GM18505 (cell line): ENCODE measurements around the gene RFX2.
"Not testable (repeated sequence)": the region's sequence is repeated elsewhere in the genome, so short reads cannot be mapped to it uniquely, and the experiment has no call there.

Experiments used
- ATAC-seq: cut with Tn5 transposase; IDR thresholded peaks from one replicate; pipeline ENCODE4 v1.9.1; 2021; ENCODE audit not compliant: unreplicated experiment
- POLR2A ChIP-seq: IDR thresholded peaks from 4 replicates; pipeline ENCODE4 v1.6.1; 2011; ENCODE audit warnings: borderline replicate concordance; ENCODE audit not compliant: insufficient read depth, insufficient read length; ENCODE audit errors: extremely low read depth

Gene RFX2

DNA sequence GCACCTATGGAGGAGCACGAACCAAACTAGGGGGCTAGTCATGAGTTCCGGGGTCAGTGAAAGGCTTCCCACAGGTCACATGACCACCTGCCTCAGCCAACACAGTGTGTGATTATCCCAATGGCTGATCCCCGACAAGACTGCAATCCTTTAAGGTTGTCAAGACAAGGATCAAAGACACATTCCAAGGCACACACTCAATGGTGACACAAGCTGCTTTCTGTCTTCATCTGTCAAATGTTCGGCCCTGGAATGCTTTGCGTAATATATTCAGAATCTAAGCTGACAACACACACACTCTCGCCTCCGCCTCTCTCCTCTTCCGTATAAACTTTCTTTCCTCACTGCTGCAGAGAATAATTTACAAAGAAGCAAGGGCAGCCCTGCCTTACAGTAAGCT, 144.1 kb downstream of the RFX2 start:
- no peak for ATAC-seq
- TF ChIP-seq POLR2A: no peak

DNA sequence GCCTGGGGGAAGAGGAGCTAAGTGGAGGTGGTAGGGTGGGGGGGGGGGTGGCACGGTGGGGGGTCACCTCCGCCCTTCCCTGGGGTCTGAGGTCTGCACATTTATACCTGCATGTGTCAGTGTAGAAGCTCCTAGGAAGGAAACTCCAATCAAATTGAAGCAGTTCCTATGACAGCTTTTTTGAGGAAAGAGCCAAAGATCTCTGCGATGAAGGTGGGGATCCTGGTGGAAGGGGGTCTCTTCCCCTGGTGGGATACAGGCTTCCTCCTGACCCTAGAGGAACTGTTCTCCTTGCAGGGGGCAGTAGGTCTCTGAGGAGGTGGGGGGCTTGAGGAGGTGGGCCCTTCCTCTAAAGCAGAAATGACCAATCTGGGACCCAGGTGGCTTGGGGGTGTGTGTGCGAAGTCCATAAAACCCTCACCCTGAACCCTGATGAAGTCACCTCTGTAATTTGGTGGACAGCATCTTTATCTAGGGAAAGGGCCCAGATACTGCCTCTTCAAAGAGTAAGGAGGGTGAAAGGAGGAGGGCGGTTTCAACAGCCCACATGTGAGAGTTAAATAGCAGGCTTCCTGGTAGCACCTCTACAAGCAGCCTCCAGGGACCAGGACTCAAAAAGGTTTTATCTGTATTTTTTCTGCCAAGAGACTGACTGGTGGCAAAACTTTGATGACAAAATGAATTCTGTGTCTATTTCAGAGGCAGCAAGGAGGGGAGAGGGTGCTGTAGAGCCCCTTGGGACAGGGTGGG, 145.3 kb downstream of the RFX2 start:
- no peak for ATAC-seq
- TF ChIP-seq POLR2A: no peak

DNA sequence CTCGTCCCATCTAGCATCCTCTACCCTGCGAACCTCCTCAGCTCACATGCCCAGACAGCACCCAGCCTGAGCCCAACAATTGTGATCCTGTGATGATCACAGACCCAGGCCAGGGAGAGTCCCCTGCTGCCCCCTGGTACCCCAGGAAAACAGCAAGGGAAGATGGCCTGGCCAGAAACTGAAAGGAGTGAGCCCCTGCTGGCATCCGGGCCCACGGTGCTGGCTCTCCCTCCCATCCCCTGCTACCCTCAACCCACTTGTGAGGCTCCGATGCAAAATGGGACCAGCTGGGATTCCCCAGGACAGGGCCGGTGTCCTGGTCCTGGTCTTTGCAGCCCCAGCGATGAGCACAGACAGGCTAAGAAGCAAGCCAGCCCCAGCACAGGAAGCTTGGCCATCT, 146.4 kb downstream of the RFX2 start:
- no peak for ATAC-seq
- TF ChIP-seq POLR2A: no peak

DNA sequence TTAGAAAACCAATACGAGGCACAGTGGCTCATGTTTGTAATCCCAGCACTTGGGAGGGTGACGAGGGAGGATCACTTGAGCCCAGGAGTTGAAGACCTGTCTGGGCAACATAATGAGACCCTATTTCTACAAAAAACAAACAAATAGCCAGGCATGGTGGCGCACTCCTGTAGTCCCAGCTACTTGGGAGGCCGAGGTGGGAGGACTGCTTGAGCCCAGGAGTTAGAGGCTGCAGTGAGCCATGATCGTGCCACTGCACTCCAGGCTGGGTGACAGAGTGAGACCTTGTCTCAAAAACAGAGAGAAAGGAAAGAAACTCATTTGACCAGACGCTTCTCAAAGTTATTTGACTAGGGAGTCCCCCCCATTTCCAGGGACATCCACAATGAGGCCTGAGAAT, 147.0 kb downstream of the RFX2 start:
- ATAC-seq: not testable (repeated sequence)

DNA sequence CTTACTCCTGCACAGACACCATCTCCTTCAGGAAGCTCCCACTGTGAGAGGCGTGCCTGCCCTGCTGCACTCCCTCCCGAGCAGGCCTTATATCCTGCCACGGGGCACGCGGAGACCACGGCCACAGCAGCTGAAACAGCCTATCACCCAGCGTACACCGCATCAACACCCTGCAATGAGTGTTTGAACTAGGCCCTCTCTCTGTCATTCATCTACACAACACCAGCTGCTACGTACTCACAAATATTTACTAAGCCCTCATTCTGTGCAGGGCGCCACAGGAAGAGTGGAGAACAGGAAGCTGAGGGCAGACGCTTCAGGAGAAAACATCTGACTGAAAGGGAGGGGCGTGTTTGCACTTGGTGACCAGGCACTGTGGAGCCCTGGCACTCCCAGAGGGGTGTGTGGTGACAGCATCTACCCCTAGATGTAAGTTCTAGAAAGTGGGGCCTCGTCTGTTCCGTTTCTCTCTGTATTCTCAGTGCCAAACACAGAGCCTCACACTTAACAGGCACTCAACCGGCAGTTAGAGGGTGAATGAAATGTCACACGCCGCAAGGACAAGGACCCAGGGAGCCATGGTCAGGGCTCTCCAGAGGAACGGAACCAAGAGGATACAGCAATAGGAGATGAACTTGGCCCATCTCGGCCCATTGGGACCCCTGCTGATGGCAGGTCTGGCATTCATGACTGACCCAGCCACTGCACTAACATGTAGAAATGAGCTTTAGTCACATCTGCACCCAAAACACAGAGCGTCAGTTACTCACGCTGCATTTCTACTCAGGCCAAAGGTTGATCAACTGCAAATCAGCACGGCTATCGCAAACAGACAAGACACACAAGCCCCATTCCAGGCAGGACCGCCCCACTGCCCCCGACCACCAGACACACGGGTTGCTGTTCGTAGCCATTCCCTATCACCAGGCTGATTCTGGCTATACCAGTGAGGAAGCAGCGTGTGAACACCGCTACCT, 148.0 kb downstream of the RFX2 start:
- no peak for TF ChIP-seq POLR2A
- ATAC-seq: no peak

DNA sequence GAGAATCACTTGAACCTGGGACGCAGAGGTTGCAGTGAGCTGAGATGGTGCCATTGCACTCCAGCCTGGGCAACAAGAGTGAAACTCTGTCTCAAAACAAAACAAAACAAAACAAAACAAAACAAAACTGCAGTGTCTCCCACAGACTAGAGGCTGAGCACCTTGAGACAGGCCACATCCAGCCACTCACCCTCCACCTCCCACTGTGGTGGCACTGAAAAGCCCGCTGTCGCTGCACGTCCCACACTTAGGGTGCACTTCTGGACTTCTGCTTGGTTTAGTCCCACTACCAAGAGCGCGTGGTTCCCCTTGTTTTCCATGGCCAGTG, 148.7 kb downstream of the RFX2 start:
- not testable (repeated sequence) for ATAC-seq

DNA sequence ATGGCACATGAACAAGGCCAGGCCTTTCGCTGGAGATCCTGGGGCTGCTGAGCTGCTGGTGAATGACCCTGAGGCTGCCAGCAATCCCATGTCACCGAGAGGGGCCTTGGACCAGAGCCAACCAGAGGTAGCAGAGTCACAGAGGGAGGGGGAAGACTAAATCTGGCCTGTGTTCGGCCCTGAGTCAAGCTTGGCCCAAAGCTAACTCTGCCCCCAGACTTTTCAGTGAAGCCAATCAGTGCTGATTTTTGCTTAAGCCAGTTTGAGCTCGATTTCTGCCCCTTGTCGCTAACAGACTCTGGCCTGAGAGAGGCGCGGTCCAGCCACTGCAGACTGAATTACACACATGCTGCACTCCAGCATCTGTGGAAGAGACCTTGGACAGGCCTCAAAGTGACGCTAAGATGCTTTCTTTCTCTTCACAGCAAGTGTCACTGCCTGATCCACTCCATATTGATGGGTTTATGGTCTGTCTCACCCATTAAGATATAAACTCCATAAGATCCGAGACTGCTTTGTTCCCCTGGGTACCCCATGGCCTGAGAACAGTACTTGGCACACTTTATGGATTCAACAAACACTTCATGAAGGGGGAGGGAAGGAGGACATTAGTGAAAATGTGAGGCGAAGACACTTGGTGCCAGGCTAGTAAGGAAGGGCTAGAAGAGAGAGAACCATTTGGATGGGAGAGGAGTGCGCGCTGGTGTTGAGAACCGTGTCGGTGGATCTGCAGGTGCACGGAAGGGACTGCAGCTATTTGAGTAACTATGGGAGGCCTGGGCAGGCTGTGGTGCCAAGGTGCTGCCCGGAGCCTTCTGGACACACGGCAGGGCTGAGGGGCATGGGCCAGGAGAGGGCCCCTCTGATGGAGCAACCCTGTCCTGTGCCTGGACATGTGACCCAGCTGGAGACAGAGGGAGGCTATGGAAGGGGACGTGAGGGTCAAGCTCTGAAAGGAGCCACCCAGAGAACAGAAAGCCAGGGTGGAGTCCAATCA, 150.0 kb downstream of the RFX2 start:
- TF ChIP-seq POLR2A: no peak
- no peak for ATAC-seq

DNA sequence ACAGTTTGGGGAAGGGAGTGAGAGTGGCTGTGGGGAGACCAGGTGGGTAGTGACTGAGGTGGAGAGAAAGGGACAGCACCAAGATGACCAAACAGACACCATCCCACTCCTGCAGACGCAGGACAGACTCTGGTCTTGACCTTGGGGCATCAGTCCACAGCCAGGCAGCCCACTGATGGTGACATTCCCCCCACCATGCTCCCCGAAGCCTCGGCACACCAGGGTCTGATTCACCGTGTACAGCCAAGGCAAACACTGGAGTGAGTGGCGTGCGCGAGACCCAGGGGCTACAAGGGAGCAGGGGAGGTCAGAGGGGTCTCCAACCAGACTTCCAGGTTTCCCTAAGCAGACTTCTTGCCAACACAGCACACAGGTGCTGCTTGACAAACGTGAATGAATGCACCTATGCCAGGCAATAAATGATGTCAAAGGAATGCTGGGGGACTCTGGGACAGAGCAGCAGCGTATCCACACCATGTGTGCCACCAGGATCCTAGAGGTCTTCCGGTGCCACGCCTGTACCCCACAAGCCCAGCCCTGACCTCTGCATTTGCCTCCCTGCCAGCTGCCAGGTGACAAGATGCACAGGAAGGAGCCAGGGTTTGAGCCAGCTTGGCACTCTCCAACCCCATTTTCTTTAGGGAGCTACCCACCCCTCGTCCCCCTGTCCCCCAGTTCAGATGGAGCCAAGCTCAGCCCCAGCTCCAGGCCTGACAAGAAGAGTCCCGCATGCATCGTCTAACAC, 150.9 kb downstream of the RFX2 start:
- no peak for ATAC-seq
- TF ChIP-seq POLR2A: no peak

DNA sequence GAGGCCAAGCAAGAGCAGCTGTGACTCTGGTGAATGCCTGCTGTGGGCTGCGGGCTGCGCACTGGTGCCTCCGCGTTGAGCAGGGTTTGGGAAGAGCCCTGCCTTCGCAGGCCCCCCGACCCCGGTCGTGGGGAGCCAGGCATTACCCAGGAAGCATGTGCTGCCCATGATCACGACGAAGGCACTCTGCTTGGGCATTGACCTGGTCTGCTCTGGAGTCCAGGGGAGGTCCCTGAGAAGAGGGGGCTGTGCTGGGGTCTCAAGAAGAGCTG, 151.5 kb downstream of the RFX2 start:
- TF ChIP-seq POLR2A: no peak
- no peak for ATAC-seq

DNA sequence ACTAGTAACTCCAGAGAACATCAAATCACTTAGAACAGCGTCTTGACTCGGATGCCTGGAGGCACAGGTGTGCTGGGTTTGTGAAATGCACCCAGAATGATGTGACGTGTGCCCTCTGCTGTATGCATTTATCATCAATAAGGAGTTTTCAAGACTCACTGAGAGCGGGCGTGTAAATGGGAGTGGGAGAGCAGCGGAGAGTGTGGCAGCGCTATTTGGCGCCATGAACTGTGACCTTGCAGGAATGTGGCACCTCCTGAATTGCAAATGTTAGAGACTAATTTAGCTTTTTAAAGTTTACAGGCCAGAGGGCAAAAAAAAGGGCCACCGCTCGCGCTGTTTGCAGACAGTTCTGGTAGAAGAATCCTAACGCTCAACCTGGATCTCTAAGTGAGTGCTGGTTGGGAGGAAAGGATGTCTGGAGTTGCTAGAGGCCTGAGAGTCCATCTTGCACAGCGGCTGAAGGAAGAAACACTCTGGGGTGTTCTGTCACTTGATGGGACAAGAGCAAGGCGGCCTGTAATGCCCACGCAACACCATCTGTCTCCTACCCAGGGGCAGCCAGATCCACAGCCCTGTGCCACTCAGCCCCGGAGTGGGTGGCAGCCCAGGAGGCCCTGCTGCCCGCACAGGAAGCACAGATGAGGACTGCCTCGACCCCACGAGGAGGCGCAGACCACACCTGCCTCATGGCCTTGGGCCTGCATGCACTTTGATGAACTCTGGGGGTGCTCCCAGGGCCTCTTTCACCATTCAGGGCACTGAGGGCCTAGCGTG, 152.0 kb downstream of the RFX2 start:
- no peak for TF ChIP-seq POLR2A
- no peak for ATAC-seq

DNA sequence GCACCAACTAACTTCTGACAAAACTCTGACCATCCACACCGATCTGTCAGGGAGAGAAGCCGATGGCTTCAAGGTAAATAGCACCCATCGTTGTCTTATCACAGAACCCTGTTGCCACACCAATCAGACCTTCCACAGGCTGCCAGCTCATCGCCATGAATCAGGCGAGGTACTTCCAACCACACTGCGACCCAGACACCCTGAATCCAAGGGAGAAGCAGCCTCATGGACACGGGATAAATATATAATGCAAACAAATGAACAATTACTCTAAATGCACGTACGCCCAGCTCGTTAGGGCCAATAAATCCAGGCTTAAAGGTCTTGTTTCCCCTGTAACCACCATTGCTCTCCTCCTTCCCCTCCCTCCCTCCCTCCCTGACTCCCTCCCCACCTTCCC, 153.1 kb downstream of the RFX2 start:
- TF ChIP-seq POLR2A: no peak
- ATAC-seq: no peak

DNA sequence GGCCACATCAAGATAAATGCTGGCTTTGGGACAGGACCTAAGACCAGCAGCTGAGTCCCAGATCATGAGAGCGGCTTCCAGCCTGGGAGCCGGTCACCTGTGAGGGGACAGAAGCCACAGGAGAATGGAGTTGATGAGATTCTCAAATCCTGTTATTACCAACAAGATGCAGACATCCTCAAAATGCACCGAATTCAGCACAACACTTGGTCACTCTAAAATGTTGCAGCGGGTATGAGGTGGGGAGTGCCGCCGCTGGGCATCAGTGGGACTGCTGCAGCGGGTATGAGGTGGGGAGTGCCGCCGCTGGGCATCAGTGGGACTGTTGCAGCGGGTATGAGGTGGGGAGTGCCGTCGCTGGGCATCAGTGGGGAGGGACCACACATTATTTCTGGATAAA, 153.6 kb downstream of the RFX2 start:
- ATAC-seq: no peak
- no peak for TF ChIP-seq POLR2A
